ENCODE data around the gene FXYD1.

GRCh38 chr19:35136977-35137702 lies 1.5 kb upstream of the FXYD1 start:
- TF ChIP-seq, protein P1, sequence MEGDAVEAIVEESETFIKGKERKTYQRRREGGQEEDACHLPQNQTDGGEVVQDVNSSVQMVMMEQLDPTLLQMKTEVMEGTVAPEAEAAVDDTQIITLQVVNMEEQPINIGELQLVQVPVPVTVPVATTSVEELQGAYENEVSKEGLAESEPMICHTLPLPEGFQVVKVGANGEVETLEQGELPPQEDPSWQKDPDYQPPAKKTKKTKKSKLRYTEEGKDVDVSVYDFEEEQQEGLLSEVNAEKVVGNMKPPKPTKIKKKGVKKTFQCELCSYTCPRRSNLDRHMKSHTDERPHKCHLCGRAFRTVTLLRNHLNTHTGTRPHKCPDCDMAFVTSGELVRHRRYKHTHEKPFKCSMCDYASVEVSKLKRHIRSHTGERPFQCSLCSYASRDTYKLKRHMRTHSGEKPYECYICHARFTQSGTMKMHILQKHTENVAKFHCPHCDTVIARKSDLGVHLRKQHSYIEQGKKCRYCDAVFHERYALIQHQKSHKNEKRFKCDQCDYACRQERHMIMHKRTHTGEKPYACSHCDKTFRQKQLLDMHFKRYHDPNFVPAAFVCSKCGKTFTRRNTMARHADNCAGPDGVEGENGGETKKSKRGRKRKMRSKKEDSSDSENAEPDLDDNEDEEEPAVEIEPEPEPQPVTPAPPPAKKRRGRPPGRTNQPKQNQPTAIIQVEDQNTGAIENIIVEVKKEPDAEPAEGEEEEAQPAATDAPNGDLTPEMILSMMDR (IDR thresholded peaks at IDR 0.05): no peak
- TF ChIP-seq ZFX (IDR thresholded peaks at IDR 0.05; ENCODE audit: borderline replicate concordance): no peak

Data from 22Rv1 (cell line).